Panc1 (cell line): ENCODE results near the gene PAMR1.

Experiments
- POLR2AphosphoS5 ChIP-seq: IDR thresholded peaks from 2 replicates; pipeline ENCODE4 v1.6.1; 2012; ENCODE audit warnings: mild to moderate bottlenecking, low read depth, low read length, moderate library complexity
- SIN3A ChIP-seq: IDR thresholded peaks from 2 replicates; pipeline ENCODE4 v1.6.1; 2012; ENCODE audit warnings: low read depth, mild to moderate bottlenecking, low read length, moderate library complexity, borderline replicate concordance; ENCODE audit not compliant: insufficient read depth
- TCF7L2 ChIP-seq: IDR thresholded peaks from 2 replicates; pipeline ENCODE4 v1.6.1; 2011; ENCODE audit warnings: mild to moderate bottlenecking, low read depth, low read length, inconsistent platforms
- TF ChIP-seq, protein P1 (sequence below): fragments of 450-650 bp; IDR thresholded peaks from 2 replicates; pipeline ENCODE4 v1.5.1; 2017; ENCODE audit warnings: mild to moderate bottlenecking
- TF ChIP-seq, protein P2 (sequence below), 2 experiments: IDR thresholded peaks; 2 replicates each; pipeline ENCODE4 v1.6.1; 2011 to 2012; ENCODE audit warnings: low read depth in 2 of 2, control low read depth in 1 of 2, low read length in 1 of 2, mild to moderate bottlenecking in 1 of 2, moderate library complexity in 1 of 2; ENCODE audit not compliant: insufficient read depth in 1 of 2

DNA sequence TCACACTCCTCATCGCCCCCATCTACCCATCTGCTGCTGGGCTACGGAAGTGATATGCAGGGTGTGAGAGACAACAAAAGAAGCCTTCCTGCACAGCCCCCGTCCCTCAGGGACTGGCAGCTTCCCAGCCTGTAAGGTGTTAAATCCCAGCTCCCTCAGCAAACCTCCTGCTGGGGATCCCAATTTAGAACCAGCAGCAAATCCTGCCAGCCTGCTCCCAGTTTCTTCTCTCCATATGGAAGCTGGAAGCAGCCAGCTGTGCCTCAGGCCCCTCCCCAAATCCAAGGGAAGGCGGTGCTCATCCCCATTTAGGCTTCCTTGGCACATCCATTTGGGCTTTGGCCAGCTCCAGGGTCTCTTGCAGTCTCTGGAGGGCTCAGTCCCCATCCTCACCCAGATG, 47.5 kb downstream of the PAMR1 start:
- TF ChIP-seq POLR2AphosphoS5 (no peak), TCF7L2 (no peak), SIN3A (no peak)
- TF ChIP-seq, protein P1, sequence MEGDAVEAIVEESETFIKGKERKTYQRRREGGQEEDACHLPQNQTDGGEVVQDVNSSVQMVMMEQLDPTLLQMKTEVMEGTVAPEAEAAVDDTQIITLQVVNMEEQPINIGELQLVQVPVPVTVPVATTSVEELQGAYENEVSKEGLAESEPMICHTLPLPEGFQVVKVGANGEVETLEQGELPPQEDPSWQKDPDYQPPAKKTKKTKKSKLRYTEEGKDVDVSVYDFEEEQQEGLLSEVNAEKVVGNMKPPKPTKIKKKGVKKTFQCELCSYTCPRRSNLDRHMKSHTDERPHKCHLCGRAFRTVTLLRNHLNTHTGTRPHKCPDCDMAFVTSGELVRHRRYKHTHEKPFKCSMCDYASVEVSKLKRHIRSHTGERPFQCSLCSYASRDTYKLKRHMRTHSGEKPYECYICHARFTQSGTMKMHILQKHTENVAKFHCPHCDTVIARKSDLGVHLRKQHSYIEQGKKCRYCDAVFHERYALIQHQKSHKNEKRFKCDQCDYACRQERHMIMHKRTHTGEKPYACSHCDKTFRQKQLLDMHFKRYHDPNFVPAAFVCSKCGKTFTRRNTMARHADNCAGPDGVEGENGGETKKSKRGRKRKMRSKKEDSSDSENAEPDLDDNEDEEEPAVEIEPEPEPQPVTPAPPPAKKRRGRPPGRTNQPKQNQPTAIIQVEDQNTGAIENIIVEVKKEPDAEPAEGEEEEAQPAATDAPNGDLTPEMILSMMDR, result no peak
- TF ChIP-seq, protein P2, sequence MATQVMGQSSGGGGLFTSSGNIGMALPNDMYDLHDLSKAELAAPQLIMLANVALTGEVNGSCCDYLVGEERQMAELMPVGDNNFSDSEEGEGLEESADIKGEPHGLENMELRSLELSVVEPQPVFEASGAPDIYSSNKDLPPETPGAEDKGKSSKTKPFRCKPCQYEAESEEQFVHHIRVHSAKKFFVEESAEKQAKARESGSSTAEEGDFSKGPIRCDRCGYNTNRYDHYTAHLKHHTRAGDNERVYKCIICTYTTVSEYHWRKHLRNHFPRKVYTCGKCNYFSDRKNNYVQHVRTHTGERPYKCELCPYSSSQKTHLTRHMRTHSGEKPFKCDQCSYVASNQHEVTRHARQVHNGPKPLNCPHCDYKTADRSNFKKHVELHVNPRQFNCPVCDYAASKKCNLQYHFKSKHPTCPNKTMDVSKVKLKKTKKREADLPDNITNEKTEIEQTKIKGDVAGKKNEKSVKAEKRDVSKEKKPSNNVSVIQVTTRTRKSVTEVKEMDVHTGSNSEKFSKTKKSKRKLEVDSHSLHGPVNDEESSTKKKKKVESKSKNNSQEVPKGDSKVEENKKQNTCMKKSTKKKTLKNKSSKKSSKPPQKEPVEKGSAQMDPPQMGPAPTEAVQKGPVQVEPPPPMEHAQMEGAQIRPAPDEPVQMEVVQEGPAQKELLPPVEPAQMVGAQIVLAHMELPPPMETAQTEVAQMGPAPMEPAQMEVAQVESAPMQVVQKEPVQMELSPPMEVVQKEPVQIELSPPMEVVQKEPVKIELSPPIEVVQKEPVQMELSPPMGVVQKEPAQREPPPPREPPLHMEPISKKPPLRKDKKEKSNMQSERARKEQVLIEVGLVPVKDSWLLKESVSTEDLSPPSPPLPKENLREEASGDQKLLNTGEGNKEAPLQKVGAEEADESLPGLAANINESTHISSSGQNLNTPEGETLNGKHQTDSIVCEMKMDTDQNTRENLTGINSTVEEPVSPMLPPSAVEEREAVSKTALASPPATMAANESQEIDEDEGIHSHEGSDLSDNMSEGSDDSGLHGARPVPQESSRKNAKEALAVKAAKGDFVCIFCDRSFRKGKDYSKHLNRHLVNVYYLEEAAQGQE (IDR thresholded peaks at IDR 0.05; ENCODE audit: insufficient read depth in 1 of 2, low read depth in 2 of 2, low read length in 1 of 2), result no peak
